WTC11 (cell line): ENCODE data around the gene SLC25A30. TPM values are rescaled to one million over a fixed set of nuclear protein-coding genes. Genes with fewer than 3 reads are reported as not detected.

Source experiments
- ATAC-seq: fragments of 200-7000 bp; cut with Tn5 transposase; 2 replicates; pipeline ENCODE4 v1.10.0; 2021; ENCODE audit warnings: mild to moderate bottlenecking, moderate library complexity
- CTCF ChIA-PET: fragments of 300-600 bp; sonication (Branson Sonifier 250); formaldehyde crosslinking; loops from one replicate; lab custom pipeline; 2021; ENCODE audit warnings: antibody characterized with exemption; lab: Charles Lee
- POLR2A ChIA-PET: fragments of 350-600 bp; sonication (Branson Sonifier 250); formaldehyde crosslinking; loops from one replicate; lab custom pipeline; 2021; ENCODE audit warnings: antibody characterized with exemption; lab: Charles Lee
- DNase-seq: peaks from one replicate; pipeline ENCODE4 v3.0.0; 2021; ENCODE audit warnings: low spot score
- H3K27ac Mint-ChIP-seq: 2 replicates; pipeline ENCODE4 v1.8.0; 2021; ENCODE audit warnings: mixed read lengths
- H3K27me3 Mint-ChIP-seq: 2 replicates; pipeline ENCODE4 v1.8.0; 2021; ENCODE audit warnings: low read depth, mild to moderate bottlenecking, moderate library complexity, mixed read lengths
- H3K36me3 Mint-ChIP-seq: 2 replicates; pipeline ENCODE4 v1.8.0; 2021; ENCODE audit warnings: mixed read lengths
- H3K4me1 Mint-ChIP-seq: 2 replicates; pipeline ENCODE4 v1.8.0; 2022; ENCODE audit warnings: mixed read lengths
- H3K4me3 Mint-ChIP-seq: 2 replicates; pipeline ENCODE4 v1.8.0; 2021; ENCODE audit warnings: mild to moderate bottlenecking, moderate library complexity, mixed read lengths
- H3K9me3 Mint-ChIP-seq: 2 replicates; pipeline ENCODE4 v1.8.0; 2021; ENCODE audit warnings: mixed read lengths
- CTCF ChIP-seq: fragments of 200-600 bp; IDR thresholded peaks from 2 replicates; pipeline ENCODE4 v1.8.0; 2022; ENCODE audit warnings: antibody characterized with exemption
- ELF4 ChIP-seq: sonication (generic); formaldehyde crosslinking; IDR thresholded peaks from 2 replicates; pipeline ENCODE4 v1.8.1; 2022; ENCODE audit warnings: low read depth, mild to moderate bottlenecking, moderate library complexity, missing genetic modification reagents
- ERG ChIP-seq: fragments of 250-450 bp; sonication (Bioruptor Pico); IDR thresholded peaks from 2 replicates; pipeline ENCODE4 v1.8.0; 2021; ENCODE audit warnings: mild to moderate bottlenecking
- FOXJ3 ChIP-seq: sonication (generic); formaldehyde crosslinking; IDR thresholded peaks from 2 replicates; pipeline ENCODE4 v1.9.0; 2021; ENCODE audit warnings: missing genetic modification reagents, mild to moderate bottlenecking, borderline replicate concordance
- GTF2I ChIP-seq: fragments of 250-450 bp; sonication (Bioruptor Pico); conservative IDR thresholded peaks from 2 replicates; pipeline ENCODE4 v1.4.0; 2021; ENCODE audit warnings: mild to moderate bottlenecking
- JAZF1 ChIP-seq: fragments of 250-450 bp; sonication (Bioruptor Pico); IDR thresholded peaks from 2 replicates; pipeline ENCODE4 v1.9.0; 2021; ENCODE audit warnings: moderate library complexity, mild to moderate bottlenecking, inconsistent platforms
- NFATC4 ChIP-seq: fragments of 250-450 bp; sonication (Bioruptor Pico); IDR thresholded peaks from 2 replicates; pipeline ENCODE4 v1.9.0; 2021; ENCODE audit warnings: mild to moderate bottlenecking
- NR1H2 ChIP-seq: sonication (generic); formaldehyde crosslinking; IDR thresholded peaks from 2 replicates; pipeline ENCODE4 v1.9.0; 2021; ENCODE audit warnings: mild to moderate bottlenecking, moderate library complexity, missing genetic modification reagents
- NR2C2 ChIP-seq: sonication (generic); formaldehyde crosslinking; IDR thresholded peaks from 2 replicates; pipeline ENCODE4 v1.8.0; 2022; ENCODE audit warnings: mild to moderate bottlenecking, missing genetic modification reagents
- RELA ChIP-seq: sonication (generic); formaldehyde crosslinking; IDR thresholded peaks from 2 replicates; pipeline ENCODE4 v1.8.1; 2022; ENCODE audit warnings: missing genetic modification reagents, mild to moderate bottlenecking, borderline replicate concordance
- SOX15 ChIP-seq: fragments of 250-450 bp; sonication (Bioruptor Pico); IDR thresholded peaks from 2 replicates; pipeline ENCODE4 v1.9.0; 2021; ENCODE audit warnings: mild to moderate bottlenecking
- ZNF121 ChIP-seq: sonication (generic); formaldehyde crosslinking; IDR thresholded peaks from 2 replicates; pipeline ENCODE4 v1.8.0; 2023; ENCODE audit warnings: missing genetic modification reagents
- ZNF138 ChIP-seq: sonication (generic); formaldehyde crosslinking; conservative IDR thresholded peaks from 2 replicates; pipeline ENCODE4 v1.8.1; 2022; ENCODE audit warnings: mild to moderate bottlenecking, moderate library complexity, missing genetic modification reagents
- ZNF281 ChIP-seq: sonication (generic); formaldehyde crosslinking; IDR thresholded peaks from 2 replicates; pipeline ENCODE4 v1.8.0; 2023; ENCODE audit warnings: mild to moderate bottlenecking, missing genetic modification reagents
- total RNA-seq: library from RNA; stranded (reverse); gene quantifications from 3 replicates; pipeline ENCODE4 v1.2.3, GENCODE V29; 2021
- TF ChIP-seq, protein P1 (sequence below): sonication (generic); formaldehyde crosslinking; IDR thresholded peaks from 2 replicates; pipeline ENCODE4 v1.8.0; 2023; ENCODE audit warnings: missing genetic modification reagents
- TF ChIP-seq, protein P2 (sequence below): sonication (generic); formaldehyde crosslinking; IDR thresholded peaks from 2 replicates; pipeline ENCODE4 v1.8.1; 2023; ENCODE audit warnings: mild to moderate bottlenecking, moderate library complexity, missing genetic modification reagents
- TF ChIP-seq, protein P3 (sequence below): fragments of 250-450 bp; sonication (Bioruptor Pico); IDR thresholded peaks from 2 replicates; pipeline ENCODE4 v1.9.0; 2021; ENCODE audit warnings: mild to moderate bottlenecking

The SLC25A30 gene
- total RNA-seq, 1 experiment from 2014 or later = 8.2 TPM

- TF ChIP-seq, protein P1, sequence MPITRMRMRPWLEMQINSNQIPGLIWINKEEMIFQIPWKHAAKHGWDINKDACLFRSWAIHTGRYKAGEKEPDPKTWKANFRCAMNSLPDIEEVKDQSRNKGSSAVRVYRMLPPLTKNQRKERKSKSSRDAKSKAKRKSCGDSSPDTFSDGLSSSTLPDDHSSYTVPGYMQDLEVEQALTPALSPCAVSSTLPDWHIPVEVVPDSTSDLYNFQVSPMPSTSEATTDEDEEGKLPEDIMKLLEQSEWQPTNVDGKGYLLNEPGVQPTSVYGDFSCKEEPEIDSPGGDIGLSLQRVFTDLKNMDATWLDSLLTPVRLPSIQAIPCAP (CRISPR knock-in tag) = no peak
- TF ChIP-seq CTCF = no peak
Measured at GRCh38 chr13:45385907-45386553, 32.1 kb downstream of the SLC25A30 start (continued).

DNA sequence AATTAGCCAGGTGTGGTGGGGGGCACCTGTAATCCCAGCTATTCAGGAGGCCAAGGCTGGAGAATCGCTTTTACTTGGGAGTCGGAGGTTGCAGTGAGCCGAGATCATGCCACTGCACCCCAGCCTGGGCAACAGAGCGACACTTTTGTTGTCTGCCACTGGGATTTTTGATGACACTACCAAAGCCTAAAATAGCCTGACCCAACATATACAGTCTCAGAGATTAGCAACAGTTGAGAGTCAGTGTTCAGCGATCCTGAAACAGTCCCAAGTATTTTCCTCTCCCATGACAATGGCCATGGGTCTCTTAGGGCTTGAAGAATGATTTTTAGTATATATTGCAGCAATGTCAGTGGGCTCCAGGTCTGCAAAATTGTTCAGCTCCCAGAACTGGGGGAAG lies 32.9 kb downstream of the SLC25A30 start:
- Mint-ChIP-seq H3K4me3 (no peak overlapping the region), H3K9me3 (peaks cover 7% of the 10 kb centered on the region), H3K4me1 (no peaks in the 10 kb centered on the region), H3K27ac (no peak overlapping the region), H3K36me3 (peaks cover 13% of the 10 kb centered on the region), H3K27me3 (no peaks in the 10 kb centered on the region)
- no peak for TF ChIP-seq SOX15 (CRISPR knock-in tag)
- TF ChIP-seq GTF2I = no peak
- TF ChIP-seq, protein P2, sequence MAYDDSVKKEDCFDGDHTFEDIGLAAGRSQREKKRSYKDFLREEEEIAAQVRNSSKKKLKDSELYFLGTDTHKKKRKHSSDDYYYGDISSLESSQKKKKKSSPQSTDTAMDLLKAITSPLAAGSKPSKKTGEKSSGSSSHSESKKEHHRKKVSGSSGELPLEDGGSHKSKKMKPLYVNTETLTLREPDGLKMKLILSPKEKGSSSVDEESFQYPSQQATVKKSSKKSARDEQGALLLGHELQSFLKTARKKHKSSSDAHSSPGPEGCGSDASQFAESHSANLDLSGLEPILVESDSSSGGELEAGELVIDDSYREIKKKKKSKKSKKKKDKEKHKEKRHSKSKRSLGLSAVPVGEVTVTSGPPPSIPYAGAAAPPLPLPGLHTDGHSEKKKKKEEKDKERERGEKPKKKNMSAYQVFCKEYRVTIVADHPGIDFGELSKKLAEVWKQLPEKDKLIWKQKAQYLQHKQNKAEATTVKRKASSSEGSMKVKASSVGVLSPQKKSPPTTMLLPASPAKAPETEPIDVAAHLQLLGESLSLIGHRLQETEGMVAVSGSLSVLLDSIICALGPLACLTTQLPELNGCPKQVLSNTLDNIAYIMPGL (CRISPR knock-in tag) = no peak
- TF ChIP-seq ZNF281 = no peak
- no peak for TF ChIP-seq ERG
- no peak for TF ChIP-seq ZNF121 (CRISPR knock-in tag)
- no peak for TF ChIP-seq NFATC4
- TF ChIP-seq, protein P3, sequence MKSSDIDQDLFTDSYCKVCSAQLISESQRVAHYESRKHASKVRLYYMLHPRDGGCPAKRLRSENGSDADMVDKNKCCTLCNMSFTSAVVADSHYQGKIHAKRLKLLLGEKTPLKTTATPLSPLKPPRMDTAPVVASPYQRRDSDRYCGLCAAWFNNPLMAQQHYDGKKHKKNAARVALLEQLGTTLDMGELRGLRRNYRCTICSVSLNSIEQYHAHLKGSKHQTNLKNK (CRISPR knock-in tag) = no peak
- no peak for TF ChIP-seq NR2C2 (CRISPR knock-in tag)
- TF ChIP-seq ZNF138 (CRISPR knock-in tag) = no peak
- no peak for TF ChIP-seq FOXJ3 (CRISPR knock-in tag)
- no peak for TF ChIP-seq ELF4 (CRISPR knock-in tag)
- TF ChIP-seq NR1H2 (CRISPR knock-in tag) = no peak
- TF ChIP-seq JAZF1 (CRISPR knock-in tag) = no peak
- no peak for TF ChIP-seq RELA (CRISPR knock-in tag)
- DNase-seq (no peak), ATAC-seq (no peak)
- ChIA-PET POLR2A (no interaction called here), CTCF (interaction anchor here (1.2 to 2.4 kb wide), 2 partner anchors 14 to 23 kb away, joined by 3 to 6 read pairs; no protein-coding TSS in a partner anchor)
